H1 (cell line): Measurements from ENCODE around the gene ASPDH. TPM values are rescaled to one million over a fixed set of nuclear protein-coding genes. Genes with fewer than 3 reads are reported as not detected.

ENCODE experiments used
- CTCF ChIA-PET: fragments of 300-600 bp; sonication (Branson Sonifier 250); formaldehyde crosslinking; loops from one replicate; lab custom pipeline; 2021; ENCODE audit not compliant: partially characterized antibody; lab: Charles Lee
- POLR2A ChIA-PET: fragments of 300-600 bp; sonication (Branson Sonifier 250); formaldehyde crosslinking; loops from one replicate; lab custom pipeline; 2021; ENCODE audit warnings: inconsistent platforms; ENCODE audit not compliant: partially characterized antibody; lab: Charles Lee
- DNase-seq, 2 experiments: peaks; one replicate each; pipeline versions ENCODE4 v3.0.0 to v3.0.0-alpha.2; 2010 to 2022; ENCODE audit warnings: low spot score in 2 of 2, low read depth in 1 of 2, mixed read lengths in 1 of 2
- FAIRE-seq: peaks from 2 replicates; lab custom pipeline; 2011; peaks lifted over from hg19 to GRCh38; lab: Jason Lieb, UNC
- H2AFZ ChIP-seq: 2 replicates; pipeline ENCODE4 v1.8.1; 2012; ENCODE audit warnings: low read length, inconsistent platforms
- H2AK5ac ChIP-seq: 2 replicates; pipeline ENCODE4 v1.6.1; 2013; ENCODE audit warnings: low read depth, low read length
- H2BK120ac ChIP-seq: replicated peaks from 2 replicates; pipeline ENCODE3; 2013; ENCODE audit warnings: low read depth, low read length, inconsistent platforms
- H2BK12ac ChIP-seq: 2 replicates; pipeline ENCODE4 v1.6.1; 2013; ENCODE audit warnings: low read depth, low read length
- H2BK15ac ChIP-seq: 2 replicates; pipeline ENCODE4 v1.6.1; 2013; ENCODE audit warnings: low read length
- H2BK20ac ChIP-seq: 2 replicates; pipeline ENCODE4 v1.6.1; 2013; ENCODE audit warnings: low read length
- H2BK5ac ChIP-seq: 2 replicates; pipeline ENCODE4 v1.6.1; 2013; ENCODE audit warnings: low read depth, low read length
- H3K14ac ChIP-seq: 2 replicates; pipeline ENCODE4 v1.6.1; 2013; ENCODE audit warnings: inconsistent platforms; ENCODE audit not compliant: insufficient read length
- H3K18ac ChIP-seq: 2 replicates; pipeline ENCODE4 v1.6.1; 2013; ENCODE audit warnings: low read length; ENCODE audit errors: extremely low read depth
- H3K23ac ChIP-seq: 2 replicates; pipeline ENCODE4 v1.6.1; 2013; ENCODE audit warnings: inconsistent platforms; ENCODE audit not compliant: insufficient read length
- H3K23me2 ChIP-seq: 2 replicates; pipeline ENCODE4 v1.6.1; 2013; ENCODE audit warnings: low read depth, low read length
- H3K27ac ChIP-seq: 2 replicates; pipeline ENCODE4 v1.6.1; 2011; ENCODE audit warnings: low read depth, low read length, inconsistent platforms
- H3K27me3 ChIP-seq, 4 experiments: replicated peaks in 1 of 4; 1 replicate in 1 of 4; 2 replicates in 3 of 4; pipeline versions ENCODE4 v1.6.1 to v1.8.1; 2011 to 2013; ENCODE audit warnings: low read length in 3 of 4, mild to moderate bottlenecking in 3 of 4, inconsistent platforms in 2 of 4, mixed read lengths in 2 of 4, moderate library complexity in 1 of 4; ENCODE audit not compliant: control insufficient read depth in 3 of 4, insufficient read depth in 3 of 4; ENCODE audit errors: extremely low read depth in 1 of 4
- H3K36me3 ChIP-seq, 4 experiments: 2 replicates each; pipeline versions ENCODE4 v1.6.1 to v1.8.1; 2011 to 2013; ENCODE audit warnings: mild to moderate bottlenecking in 4 of 4, low read length in 3 of 4, moderate library complexity in 2 of 4, control low read depth in 1 of 4, inconsistent platforms in 1 of 4; ENCODE audit not compliant: insufficient read depth in 4 of 4, control insufficient read depth in 2 of 4
- H3K4ac ChIP-seq: replicated peaks from 2 replicates; pipeline ENCODE3; 2013; ENCODE audit warnings: low read length, low read depth, mixed read lengths, inconsistent platforms; ENCODE audit not compliant: insufficient read length
- H3K4me1 ChIP-seq, 4 experiments: replicated peaks in 1 of 4; 1 replicate in 1 of 4; 2 replicates in 3 of 4; pipeline versions ENCODE4 v1.6.1 to v1.8.1; 2011 to 2013; ENCODE audit warnings: low read length in 3 of 4, inconsistent platforms in 2 of 4, mixed read lengths in 1 of 4; ENCODE audit not compliant: insufficient read depth in 4 of 4, control insufficient read depth in 3 of 4
- H3K4me2 ChIP-seq, 2 experiments: 2 replicates each; pipeline versions ENCODE4 v1.6.1 to v1.8.1; 2011 to 2013; ENCODE audit warnings: low read depth in 2 of 2, low read length in 2 of 2, control low read depth in 1 of 2, inconsistent platforms in 1 of 2, mild to moderate bottlenecking in 1 of 2; ENCODE audit not compliant: insufficient read depth in 1 of 2
- H3K4me3 ChIP-seq, 4 experiments: fragments of 200-600, 300-600 bp in 1 of 4; sonication (generic), shearing (Covaris generic), sonication (Bioruptor Twin) in 1 of 4; 2 replicates each; pipeline versions ENCODE4 v1.5.1 to v1.8.1; 2011 to 2016; ENCODE audit warnings: low read length in 4 of 4, low read depth in 3 of 4, control low read depth in 2 of 4, inconsistent platforms in 2 of 4, mild to moderate bottlenecking in 2 of 4, mixed read lengths in 1 of 4, moderate library complexity in 1 of 4; ENCODE audit not compliant: insufficient read depth in 2 of 4; ENCODE audit errors: extremely low read depth in 1 of 4
- H3K56ac ChIP-seq: replicated peaks from 2 replicates; pipeline ENCODE3; 2013; ENCODE audit warnings: low read depth, mild to moderate bottlenecking, mixed read lengths, low read length, inconsistent platforms; ENCODE audit not compliant: insufficient read length
- H3K79me1 ChIP-seq: 2 replicates; pipeline ENCODE4 v1.6.1; 2013; ENCODE audit warnings: low read depth, low read length, control low read depth
- H3K79me2 ChIP-seq, 2 experiments: 2 replicates each; pipeline versions ENCODE4 v1.6.1 to v1.8.1; 2012 to 2013; ENCODE audit warnings: low read length in 2 of 2, mild to moderate bottlenecking in 2 of 2, inconsistent platforms in 1 of 2; ENCODE audit not compliant: insufficient read depth in 2 of 2, control insufficient read depth in 1 of 2
- H3K9ac ChIP-seq, 4 experiments: replicated peaks in 1 of 4; 1 replicate in 1 of 4; 2 replicates in 3 of 4; pipeline versions ENCODE4 v1.6.1 to v1.8.1; 2011 to 2013; ENCODE audit warnings: low read depth in 3 of 4, low read length in 3 of 4, control low read depth in 2 of 4, mild to moderate bottlenecking in 2 of 4, moderate library complexity in 2 of 4, inconsistent platforms in 1 of 4; ENCODE audit errors: extremely low read depth in 1 of 4
- H3K9me3 ChIP-seq, 2 experiments: 2 replicates each; pipeline versions ENCODE4 v1.6.1 to v1.8.1; 2012 to 2013; ENCODE audit warnings: mild to moderate bottlenecking in 2 of 2, moderate library complexity in 2 of 2, control low read depth in 1 of 2, inconsistent platforms in 1 of 2, low read depth in 1 of 2, low read length in 1 of 2, mixed read lengths in 1 of 2; ENCODE audit not compliant: insufficient read depth in 2 of 2
- H4K20me1 ChIP-seq, 2 experiments: replicated peaks in 1 of 2; 2 replicates each; pipeline versions ENCODE3 to v1.8.1; 2011 to 2013; ENCODE audit warnings: inconsistent platforms in 2 of 2, low read length in 2 of 2, mild to moderate bottlenecking in 1 of 2; ENCODE audit not compliant: insufficient read depth in 2 of 2, control insufficient read depth in 1 of 2
- H4K5ac ChIP-seq: 2 replicates; pipeline ENCODE4 v1.6.1; 2013; ENCODE audit warnings: low read length, low read depth, mixed read lengths, inconsistent platforms; ENCODE audit not compliant: insufficient read length
- H4K8ac ChIP-seq: 2 replicates; pipeline ENCODE4 v1.8.0; 2013; ENCODE audit warnings: mild to moderate bottlenecking, moderate library complexity, low read length, inconsistent platforms; ENCODE audit not compliant: insufficient read depth; ENCODE audit errors: extremely low read depth
- H4K91ac ChIP-seq: replicated peaks from 2 replicates; pipeline ENCODE3; 2013; ENCODE audit warnings: low read length, mixed read lengths, inconsistent platforms; ENCODE audit not compliant: insufficient read length
- EGR1 ChIP-seq: IDR thresholded peaks from 2 replicates; pipeline ENCODE4 v1.6.1; 2011; ENCODE audit warnings: low read depth, low read length, borderline replicate concordance
- HDAC2 ChIP-seq, 2 experiments: fragments of 300-600 bp in 1 of 2; sonication (generic) in 1 of 2; IDR thresholded peaks; 2 replicates each; pipeline ENCODE4 v1.6.1; 2011 to 2012; ENCODE audit warnings: low read depth in 2 of 2, low read length in 2 of 2, mild to moderate bottlenecking in 2 of 2, moderate library complexity in 2 of 2, borderline replicate concordance in 1 of 2, inconsistent platforms in 1 of 2
- ZNF274 ChIP-seq: IDR thresholded peaks from 2 replicates; pipeline ENCODE4 v1.7.0; 2012; ENCODE audit warnings: low read length, borderline replicate concordance; ENCODE audit errors: extremely low read depth
- WGBS, 2 experiments: shearing (Covaris generic) in 1 of 2; methylation state at CpG; one replicate each; pipeline versions ENCODE4 v1.1.6 to v1.1.7; 2013 to 2015; ENCODE audit warnings: low lambda C conversion rate in 2 of 2, mixed read lengths in 2 of 2, inconsistent platforms in 1 of 2, low coverage in 1 of 2, missing lambda C conversion rate in 1 of 2; ENCODE audit not compliant: insufficient replicate concordance in 2 of 2, insufficient coverage in 1 of 2, insufficient read length in 1 of 2; ENCODE audit errors: extremely low coverage in 1 of 2, missing lambda C conversion rate in 1 of 2; 5-methylcytosine and 5-hydroxymethylcytosine counted together
- polyA plus RNA-seq, 7 experiments: library from polyadenylated mRNA; depleted of rRNA in 3 of 7; stranded (reverse) in 5 of 7; unstranded in 2 of 7; fragments of >200 nt in 5 of 7; fragments of 200-250 nt in 2 of 7; gene quantifications; 1 replicate in 5 of 7; 2 replicates in 1 of 7; 4 replicates in 1 of 7; pipeline versions ENCODE4 v1.2.1 to v1.2.3, GENCODE V29; 2011 to 2013; ENCODE audit warnings: missing spikeins in 2 of 7, mixed read lengths in 2 of 7
- total RNA-seq: library from RNA; stranded (reverse); fragmentation: NEBNext Ultra II Directional; extraction: Animal tissue kit (Norgen Biotek cat#: 25700); gene quantifications from 2 replicates; pipeline ENCODE4 v1.2.1, GENCODE V29; 2021

The ASPDH gene
- total and polyA plus RNA-seq, 2 of the 8 experiments (the other 6 are each of a cell fraction or from before 2014, with no cell fraction given): not detected

DNA sequence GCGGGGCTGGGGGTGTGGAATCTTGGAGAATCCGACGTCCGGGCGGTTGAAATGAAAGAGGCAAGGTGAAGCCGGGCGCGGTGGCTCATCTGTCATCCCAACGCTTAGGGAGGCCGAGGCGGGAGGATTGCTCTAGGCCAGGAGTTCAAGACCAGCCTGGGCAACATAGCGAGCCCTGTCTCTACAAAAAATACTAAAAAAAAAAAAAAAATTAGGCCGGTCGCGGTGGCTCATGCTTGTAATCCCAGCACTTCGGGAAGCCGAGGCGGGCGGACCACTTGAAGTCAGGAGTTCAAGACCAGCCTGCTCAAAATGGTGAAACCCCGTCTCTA lies 36.8 kb downstream of the ASPDH start:
- H4K91ac ChIP-seq: no peak overlapping the region
- WGBS, 2 experiments: 28% methylated on average over 20 of the region's 20 CpGs; no CpG with 5 or more reads in 1 of the 2 experiments
- H3K18ac ChIP-seq: no peak overlapping the region
- H3K4me2 ChIP-seq: peak overlapping the region; percentile 59 to 69
- no peak for FAIRE-seq
- POLR2A ChIA-PET: interaction anchor here (0.7 to 2.7 kb wide), 4 partner anchors 9 to 614 kb away, joined by 4 to 12 read pairs (median 6); no protein-coding TSS in a partner anchor
- no peak overlapping the region for H4K8ac ChIP-seq
- no peak overlapping the region for H2AFZ ChIP-seq
- H3K23ac ChIP-seq: no peak overlapping the region
- H3K79me2 ChIP-seq: peaks cover 4 to 16% of the 10 kb centered on the region in 2 experiments; a peak in 3 of 4 replicates
- CTCF ChIA-PET: interaction anchor here (1.1 kb wide), 1 partner anchor 445 kb away, joined by 3 read pairs; no protein-coding TSS in a partner anchor
- H3K9me3 ChIP-seq: peaks cover 3 to 6% of the 10 kb centered on the region in 2 experiments; a peak in 3 of 4 replicates
- H3K9ac ChIP-seq: peak overlapping the region in 3 of 4 experiments; percentile 79 to 89 (median 84); a peak in 3 of 7 replicates
- H4K5ac ChIP-seq: no peak overlapping the region
- H2BK20ac ChIP-seq: no peak overlapping the region
- no peak overlapping the region for H3K56ac ChIP-seq
- DNase-seq: no peak
- peak overlapping the region; percentile 79 to 92 (median 85) for H3K4me3 ChIP-seq
- H2BK12ac ChIP-seq: no peak overlapping the region
- H2BK15ac ChIP-seq: no peak overlapping the region
- H2BK5ac ChIP-seq: no peak overlapping the region
- no peak overlapping the region for H2AK5ac ChIP-seq
- peaks cover 2 to 36% (median 10%) of the 10 kb centered on the region in 4 experiments; a peak in 5 of 8 replicates for H3K36me3 ChIP-seq
- no peak overlapping the region for H3K27ac ChIP-seq
- no peak overlapping the region for H2BK120ac ChIP-seq
- H3K4me1 ChIP-seq: no peaks in the 10 kb centered on the region
- H4K20me1 ChIP-seq: peaks cover 6 to 8% of the 10 kb centered on the region in 2 experiments
- peaks cover 2% of the 10 kb centered on the region; the same call in 1 of the 2 replicates for H3K23me2 ChIP-seq
- H3K79me1 ChIP-seq: peaks cover 10% of the 10 kb centered on the region
- no peak overlapping the region for H3K4ac ChIP-seq
- no peaks in the 10 kb centered on the region; a peak in 1 of 7 replicates for H3K27me3 ChIP-seq
- H3K14ac ChIP-seq: no peak overlapping the region
- TF ChIP-seq HDAC2 (IDR thresholded peaks at IDR 0.05; ENCODE audit: borderline replicate concordance in 1 of 2, low read depth in 2 of 2, low read length in 2 of 2) (peak in 1 of 2 experiments; percentile 90; a peak in 1 of 4 replicates), EGR1 (peak; percentile 21; the same call in 1 of the 2 replicates), ZNF274 (no peak)
